Liver (tissue), 3 donors: ENCODE data around the gene B3GNT3.

Source experiments
- CTCF ChIP-seq: fragments of 150-350 bp; IDR thresholded peaks from 2 replicates; pipeline ENCODE4 v1.5.1; 2017; ENCODE audit warnings: improper control_type of control experiment, low read depth, low read length; ENCODE audit not compliant: missing input control
- EGR1 ChIP-seq, 2 donors: IDR thresholded peaks; 2 replicates each; pipeline ENCODE4 v1.6.1; 2016 to 2018; ENCODE audit warnings: antibody characterized with exemption in 2 of 2, low read depth in 2 of 2
- FOXA1 ChIP-seq: IDR thresholded peaks from 2 replicates; pipeline ENCODE4 v1.6.1; 2016; ENCODE audit warnings: antibody characterized with exemption
- GABPA ChIP-seq, 2 donors: IDR thresholded peaks in 1 of 2; conservative IDR thresholded peaks in 1 of 2; 2 replicates each; pipeline ENCODE4 v1.6.1; 2016; ENCODE audit warnings: antibody characterized with exemption in 2 of 2, mild to moderate bottlenecking in 1 of 2, moderate library complexity in 1 of 2
- JUND ChIP-seq, 2 donors: IDR thresholded peaks; 2 replicates each; pipeline ENCODE4 v1.6.1; 2016; ENCODE audit warnings: antibody characterized with exemption in 2 of 2
- RAD21 ChIP-seq, 2 donors: IDR thresholded peaks; 2 replicates each; pipeline ENCODE4 v1.6.1; 2016; ENCODE audit warnings: antibody characterized with exemption in 2 of 2, mild to moderate bottlenecking in 2 of 2
- RXRA ChIP-seq, 2 donors: IDR thresholded peaks; 2 replicates each; pipeline ENCODE4 v1.6.1; 2017 to 2018; ENCODE audit warnings: antibody characterized with exemption in 2 of 2, mild to moderate bottlenecking in 1 of 2
- TAF1 ChIP-seq: conservative IDR thresholded peaks from 2 replicates; pipeline ENCODE4 v1.6.1; 2016; ENCODE audit warnings: antibody characterized with exemption, mild to moderate bottlenecking
- ZBTB33 ChIP-seq: IDR thresholded peaks from 2 replicates; pipeline ENCODE4 v1.6.1; 2016; ENCODE audit warnings: antibody characterized with exemption
- donor health status: healthy.
- donor health status: healthy.

- TF ChIP-seq CTCF: no peak
- no peak for TF ChIP-seq GABPA (IDR thresholded peaks at IDR 0.05 in 1 of 2, conservative IDR thresholded peaks at IDR 0.05 in 1 of 2)
- TF ChIP-seq RAD21 (IDR thresholded peaks at IDR 0.05): no peak
- no peak for TF ChIP-seq TAF1
- TF ChIP-seq JUND (IDR thresholded peaks at IDR 0.05): no peak
- no peak for TF ChIP-seq EGR1 (IDR thresholded peaks at IDR 0.05; ENCODE audit: low read depth in 2 of 2)
- TF ChIP-seq FOXA1: no peak
- TF ChIP-seq ZBTB33: no peak
- no peak for TF ChIP-seq RXRA (IDR thresholded peaks at IDR 0.05)
These were observed 14.2 kb upstream of the B3GNT3 start for GRCh38 chr19:17780781-17781180.
